HepG2 (cell line): ENCODE results near the gene NPBWR2. TPM values are rescaled to one million over a fixed set of nuclear protein-coding genes. Genes with fewer than 3 reads are reported as not detected.
A peak's percentile ranks its signal among the peaks of the same experiment; 100 is the strongest.

Experiments used
- AGO1 ChIP-seq: fragments of 200-400 bp; formaldehyde crosslinking; IDR thresholded peaks from 2 replicates; pipeline ENCODE4 v1.6.1; 2017; ENCODE audit warnings: mild to moderate bottlenecking, low read depth, low read length, moderate library complexity; ENCODE audit not compliant: poor library complexity, severe bottlenecking
- KAT2B ChIP-seq: fragments of 150-350 bp; IDR thresholded peaks from 2 replicates; pipeline ENCODE4 v1.6.1; 2014; ENCODE audit warnings: low read depth, low read length, borderline replicate concordance
- KAT7 ChIP-seq: IDR thresholded peaks from 2 replicates; pipeline ENCODE4 v1.6.1; 2018; ENCODE audit warnings: borderline replicate concordance, missing compliant biosample characterization
- NR0B2 ChIP-seq: sonication (generic); formaldehyde crosslinking; IDR thresholded peaks from 2 replicates; pipeline ENCODE4 v1.4.0; 2020; ENCODE audit warnings: mild to moderate bottlenecking, missing genetic modification reagents
- NR2F2 ChIP-seq: IDR thresholded peaks from 2 replicates; pipeline ENCODE4 v1.6.1; 2012; ENCODE audit warnings: low read depth, inconsistent platforms, borderline replicate concordance
- RERE ChIP-seq: IDR thresholded peaks from 2 replicates; pipeline ENCODE4 v1.6.1; 2016; ENCODE audit warnings: low read depth, missing genetic modification reagents, missing compliant biosample characterization
- TBL1XR1 ChIP-seq: fragments of 150-350 bp; IDR thresholded peaks from 2 replicates; pipeline ENCODE4 v1.6.1; 2014; ENCODE audit warnings: borderline replicate concordance, low read length; ENCODE audit not compliant: partially characterized antibody
- XRCC5 ChIP-seq: fragments of 200-400 bp; formaldehyde crosslinking; optimal IDR thresholded peaks from 2 replicates; pipeline ENCODE3; 2017; ENCODE audit warnings: mild to moderate bottlenecking, low read length
- ZNF451 ChIP-seq: sonication (generic); formaldehyde crosslinking; IDR thresholded peaks from 2 replicates; pipeline ENCODE4 v1.5.0; 2020; ENCODE audit warnings: mild to moderate bottlenecking, missing genetic modification reagents
- ZNF674 ChIP-seq: sonication (generic); formaldehyde crosslinking; IDR thresholded peaks from 2 replicates; pipeline ENCODE4 v1.5.0; 2020; ENCODE audit warnings: low read depth, mild to moderate bottlenecking, missing genetic modification reagents
- ZNF766 ChIP-seq: sonication (generic); formaldehyde crosslinking; IDR thresholded peaks from 2 replicates; pipeline ENCODE4 v1.5.0; 2020; ENCODE audit warnings: missing genetic modification reagents, borderline replicate concordance
- polyA plus RNA-seq, 8 experiments: library from polyadenylated mRNA; depleted of rRNA in 3 of 8; stranded (reverse) in 7 of 8; unstranded in 1 of 8; fragments of >200 nt; fragmentation: Illumina TruSeq in 4 of 8; extraction: Trizol in 4 of 8; gene quantifications; 2 replicates each; pipeline versions ENCODE4 v1.2.1 to v1.2.3, GENCODE V29; 2011 to 2016; ENCODE audit warnings: low read depth in 4 of 8, missing spikeins in 1 of 8, mixed read lengths in 1 of 8; ENCODE audit not compliant: insufficient read depth in 1 of 8
- total RNA-seq, 5 experiments: library from RNA; depleted of rRNA; stranded (reverse); fragments of >200 nt; fragmentation: Illumina TruSeq; extraction: Trizol; gene quantifications; 2 replicates each; pipeline ENCODE4 v1.2.3, GENCODE V29; 2016; ENCODE audit warnings: low read depth in 1 of 5
- TF ChIP-seq, protein P1 (sequence below): sonication (generic); formaldehyde crosslinking; IDR thresholded peaks from 2 replicates; pipeline ENCODE4 v1.4.0; 2020; ENCODE audit warnings: mild to moderate bottlenecking, missing genetic modification reagents
- TF ChIP-seq, protein P2 (sequence below): sonication (generic); formaldehyde crosslinking; IDR thresholded peaks from 2 replicates; pipeline ENCODE4 v1.4.0; 2020; ENCODE audit warnings: mild to moderate bottlenecking, missing genetic modification reagents
- TF ChIP-seq, protein P3 (sequence below): sonication (generic); formaldehyde crosslinking; IDR thresholded peaks from 2 replicates; pipeline ENCODE4 v1.4.0; 2020; ENCODE audit warnings: missing genetic modification reagents

NPBWR2 gene
- total and polyA plus RNA-seq, 2 of the 13 experiments (the other 11 are each of a cell fraction or from before 2014, with no cell fraction given), result not detected

GRCh38 chr20:64064145-64064698, 43.1 kb downstream of the NPBWR2 start (continued):
- TF ChIP-seq, protein P1, sequence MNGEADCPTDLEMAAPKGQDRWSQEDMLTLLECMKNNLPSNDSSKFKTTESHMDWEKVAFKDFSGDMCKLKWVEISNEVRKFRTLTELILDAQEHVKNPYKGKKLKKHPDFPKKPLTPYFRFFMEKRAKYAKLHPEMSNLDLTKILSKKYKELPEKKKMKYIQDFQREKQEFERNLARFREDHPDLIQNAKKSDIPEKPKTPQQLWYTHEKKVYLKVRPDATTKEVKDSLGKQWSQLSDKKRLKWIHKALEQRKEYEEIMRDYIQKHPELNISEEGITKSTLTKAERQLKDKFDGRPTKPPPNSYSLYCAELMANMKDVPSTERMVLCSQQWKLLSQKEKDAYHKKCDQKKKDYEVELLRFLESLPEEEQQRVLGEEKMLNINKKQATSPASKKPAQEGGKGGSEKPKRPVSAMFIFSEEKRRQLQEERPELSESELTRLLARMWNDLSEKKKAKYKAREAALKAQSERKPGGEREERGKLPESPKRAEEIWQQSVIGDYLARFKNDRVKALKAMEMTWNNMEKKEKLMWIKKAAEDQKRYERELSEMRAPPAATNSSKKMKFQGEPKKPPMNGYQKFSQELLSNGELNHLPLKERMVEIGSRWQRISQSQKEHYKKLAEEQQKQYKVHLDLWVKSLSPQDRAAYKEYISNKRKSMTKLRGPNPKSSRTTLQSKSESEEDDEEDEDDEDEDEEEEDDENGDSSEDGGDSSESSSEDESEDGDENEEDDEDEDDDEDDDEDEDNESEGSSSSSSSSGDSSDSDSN (CRISPR knock-in tag), result no peak
- TF ChIP-seq KAT7 (CRISPR knock-in tag) (no peak; the same call in 1 of the 2 replicates), KAT2B (no peak), NR0B2 (CRISPR knock-in tag) (no peak), TBL1XR1 (no peak), AGO1 (peak; percentile 77), ZNF674 (CRISPR knock-in tag) (peak; percentile 24; the same call in 1 of the 2 replicates), NR2F2 (0 out of 2 replicates have a peak, but pooled peaks have one; percentile 5), ZNF766 (no peak), RERE (no peak), XRCC5 (peak; percentile 60), ZNF451 (0 out of 2 replicates have a peak, but pooled peaks have one; percentile 37)
- TF ChIP-seq, protein P2, sequence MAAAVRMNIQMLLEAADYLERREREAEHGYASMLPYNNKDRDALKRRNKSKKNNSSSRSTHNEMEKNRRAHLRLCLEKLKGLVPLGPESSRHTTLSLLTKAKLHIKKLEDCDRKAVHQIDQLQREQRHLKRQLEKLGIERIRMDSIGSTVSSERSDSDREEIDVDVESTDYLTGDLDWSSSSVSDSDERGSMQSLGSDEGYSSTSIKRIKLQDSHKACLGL (CRISPR knock-in tag), result no peak
- TF ChIP-seq, protein P3, sequence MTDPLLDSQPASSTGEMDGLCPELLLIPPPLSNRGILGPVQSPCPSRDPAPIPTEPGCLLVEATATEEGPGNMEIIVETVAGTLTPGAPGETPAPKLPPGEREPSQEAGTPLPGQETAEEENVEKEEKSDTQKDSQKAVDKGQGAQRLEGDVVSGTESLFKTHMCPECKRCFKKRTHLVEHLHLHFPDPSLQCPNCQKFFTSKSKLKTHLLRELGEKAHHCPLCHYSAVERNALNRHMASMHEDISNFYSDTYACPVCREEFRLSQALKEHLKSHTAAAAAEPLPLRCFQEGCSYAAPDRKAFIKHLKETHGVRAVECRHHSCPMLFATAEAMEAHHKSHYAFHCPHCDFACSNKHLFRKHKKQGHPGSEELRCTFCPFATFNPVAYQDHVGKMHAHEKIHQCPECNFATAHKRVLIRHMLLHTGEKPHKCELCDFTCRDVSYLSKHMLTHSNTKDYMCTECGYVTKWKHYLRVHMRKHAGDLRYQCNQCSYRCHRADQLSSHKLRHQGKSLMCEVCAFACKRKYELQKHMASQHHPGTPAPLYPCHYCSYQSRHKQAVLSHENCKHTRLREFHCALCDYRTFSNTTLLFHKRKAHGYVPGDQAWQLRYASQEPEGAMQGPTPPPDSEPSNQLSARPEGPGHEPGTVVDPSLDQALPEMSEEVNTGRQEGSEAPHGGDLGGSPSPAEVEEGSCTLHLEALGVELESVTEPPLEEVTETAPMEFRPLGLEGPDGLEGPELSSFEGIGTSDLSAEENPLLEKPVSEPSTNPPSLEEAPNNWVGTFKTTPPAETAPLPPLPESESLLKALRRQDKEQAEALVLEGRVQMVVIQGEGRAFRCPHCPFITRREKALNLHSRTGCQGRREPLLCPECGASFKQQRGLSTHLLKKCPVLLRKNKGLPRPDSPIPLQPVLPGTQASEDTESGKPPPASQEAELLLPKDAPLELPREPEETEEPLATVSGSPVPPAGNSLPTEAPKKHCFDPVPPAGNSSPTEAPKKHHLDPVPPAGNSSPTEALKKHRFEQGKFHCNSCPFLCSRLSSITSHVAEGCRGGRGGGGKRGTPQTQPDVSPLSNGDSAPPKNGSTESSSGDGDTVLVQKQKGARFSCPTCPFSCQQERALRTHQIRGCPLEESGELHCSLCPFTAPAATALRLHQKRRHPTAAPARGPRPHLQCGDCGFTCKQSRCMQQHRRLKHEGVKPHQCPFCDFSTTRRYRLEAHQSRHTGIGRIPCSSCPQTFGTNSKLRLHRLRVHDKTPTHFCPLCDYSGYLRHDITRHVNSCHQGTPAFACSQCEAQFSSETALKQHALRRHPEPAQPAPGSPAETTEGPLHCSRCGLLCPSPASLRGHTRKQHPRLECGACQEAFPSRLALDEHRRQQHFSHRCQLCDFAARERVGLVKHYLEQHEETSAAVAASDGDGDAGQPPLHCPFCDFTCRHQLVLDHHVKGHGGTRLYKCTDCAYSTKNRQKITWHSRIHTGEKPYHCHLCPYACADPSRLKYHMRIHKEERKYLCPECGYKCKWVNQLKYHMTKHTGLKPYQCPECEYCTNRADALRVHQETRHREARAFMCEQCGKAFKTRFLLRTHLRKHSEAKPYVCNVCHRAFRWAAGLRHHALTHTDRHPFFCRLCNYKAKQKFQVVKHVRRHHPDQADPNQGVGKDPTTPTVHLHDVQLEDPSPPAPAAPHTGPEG (CRISPR knock-in tag), result peak; percentile 39
